Germinal center (tissue), 1 donor: ENCODE measurements around the gene DRAXIN.

Experiments
- DNase-seq: peaks from one replicate; pipeline ENCODE4 v3.0.0; 2012; ENCODE audit warnings: mixed read lengths, low spot score

DRAXIN gene

GRCh38 chr1:11691302-11691914 lies at the start of gene DRAXIN:
Gene DRAXIN (plus strand): TSS chr1:11691710. CDS start chr1:11706259, 14,549 bp downstream.
- no peak for DNase-seq

- no peak for DNase-seq
These were observed 49.7 kb upstream of the DRAXIN start for GRCh38 chr1:11641776-11642305.

- peak; percentile 78 for DNase-seq
These were observed 49.0 kb upstream of the DRAXIN start for GRCh38 chr1:11642418-11643017.

- no peak for DNase-seq
These were observed 47.7 kb upstream of the DRAXIN start for GRCh38 chr1:11643782-11644181.

- no peak for DNase-seq
These were observed 46.2 kb upstream of the DRAXIN start for GRCh38 chr1:11645270-11645669.

- DNase-seq = peak; percentile 63
These were observed 45.7 kb upstream of the DRAXIN start for GRCh38 chr1:11645670-11646265.

GRCh38 chr1:11646317-11646716 lies 45.2 kb upstream of the DRAXIN start:
- DNase-seq = no peak

- no peak for DNase-seq
These were observed 44.2 kb upstream of the DRAXIN start for GRCh38 chr1:11647333-11647732.

GRCh38 chr1:11648039-11648438 lies 43.5 kb upstream of the DRAXIN start:
- no peak for DNase-seq

GRCh38 chr1:11648732-11649158 lies 42.8 kb upstream of the DRAXIN start:
- DNase-seq = peak; percentile 37

- no peak for DNase-seq
These were observed 42.3 kb upstream of the DRAXIN start for GRCh38 chr1:11649237-11649623.

GRCh38 chr1:11649624-11650330 lies 41.7 kb upstream of the DRAXIN start:
- DNase-seq = no peak

GRCh38 chr1:11650331-11650991 lies 41.0 kb upstream of the DRAXIN start:
- DNase-seq = peak; percentile 63

GRCh38 chr1:11651017-11651416 lies 40.5 kb upstream of the DRAXIN start:
- no peak for DNase-seq

GRCh38 chr1:11652203-11652780 lies 39.2 kb upstream of the DRAXIN start:
- no peak for DNase-seq

- no peak for DNase-seq
These were observed 38.2 kb upstream of the DRAXIN start for GRCh38 chr1:11653101-11653860.

GRCh38 chr1:11653861-11654136 lies 37.7 kb upstream of the DRAXIN start:
- no peak for DNase-seq

- peak; percentile 81 for DNase-seq
These were observed 37.2 kb upstream of the DRAXIN start, which contains the start of the genes FBXO2 and FBXO44 for GRCh38 chr1:11654137-11654938. Gene FBXO2 (minus strand): TSS chr1:11654429. CDS start chr1:11654340, 89 bp downstream. Gene FBXO44 (plus strand): TSS chr1:11654877. CDS start chr1:11655836, 959 bp downstream.

- DNase-seq = no peak
These were observed 36.3 kb upstream of the DRAXIN start for GRCh38 chr1:11654939-11655808.
